Measurements from ENCODE around the gene ZCWPW2. TPM values are rescaled to one million over a fixed set of nuclear protein-coding genes. Genes with fewer than 3 reads are reported as not detected.

Gene ZCWPW2
- total and polyA plus RNA-seq, 4 donors, result 1.5 to 2.1 (median 1.8) TPM

DNA sequence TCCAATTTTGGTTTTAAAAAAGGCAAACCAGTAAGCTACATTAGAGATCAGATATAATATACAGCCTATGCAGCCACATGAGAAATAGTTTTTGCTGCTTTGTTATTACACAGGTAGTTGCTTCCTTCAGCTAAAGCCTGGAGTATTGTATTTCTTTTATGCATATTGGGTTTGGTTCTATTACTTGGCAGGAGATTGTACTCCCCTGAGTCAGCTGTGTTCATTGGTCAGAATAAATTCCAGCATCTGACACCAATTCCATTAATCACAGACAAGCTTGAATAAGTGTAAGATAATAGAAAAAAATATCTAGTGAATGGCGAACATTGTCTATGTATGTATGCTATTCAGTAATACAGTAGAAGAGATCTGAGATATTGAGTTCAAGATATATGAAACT is 26.1 kb upstream of the ZCWPW2 start:
- no CpG with 5 or more reads among the region's 1 CpG for WGBS (ENCODE audit: insufficient coverage)
- no peaks in the 10 kb centered on the region for H3K36me3 ChIP-seq (ENCODE audit: control insufficient read depth, insufficient read depth, low read length)
- no peaks in the 10 kb centered on the region for H3K27me3 ChIP-seq (ENCODE audit: control insufficient read depth, insufficient read depth, low read length)
- no peaks in the 10 kb centered on the region for H3K9me3 ChIP-seq (ENCODE audit: control insufficient read depth, insufficient read depth, low read length)
- H3K27ac ChIP-seq (ENCODE audit: low read depth, low read length), result no peak overlapping the region
- no peak overlapping the region for H3K4me3 ChIP-seq (ENCODE audit: low read depth, low read length)
- no peaks in the 10 kb centered on the region for H3K4me1 ChIP-seq (ENCODE audit: control insufficient read depth, insufficient read depth, low read length)
- no peak for DNase-seq (ENCODE audit: low read depth in 4 of 6, low spot score in 6 of 6)

DNA sequence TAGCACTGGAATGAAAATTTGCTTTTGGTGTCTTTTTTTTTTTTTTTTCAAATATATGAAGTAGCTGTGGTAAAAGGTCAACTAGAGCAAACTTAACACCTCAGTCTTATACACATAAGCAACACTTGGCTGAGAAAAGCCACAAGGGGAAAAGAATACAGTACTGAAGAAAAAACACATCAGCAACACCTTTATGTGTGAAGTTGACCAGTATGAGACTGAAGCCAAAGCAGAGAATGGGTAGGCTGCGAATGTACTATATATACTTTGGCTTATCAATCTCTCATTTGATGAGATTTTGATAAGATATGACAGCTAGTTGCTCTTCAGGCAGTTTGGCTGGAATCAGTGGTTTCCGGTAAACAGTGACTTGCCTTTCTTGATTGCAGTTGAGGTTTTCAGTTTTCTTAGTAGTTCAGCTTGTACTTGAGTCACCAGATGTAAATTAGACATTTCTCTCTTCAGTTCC is 22.0 kb upstream of the ZCWPW2 start:
- DNase-seq (ENCODE audit: low read depth in 4 of 6, low spot score in 6 of 6), result no peak

DNA sequence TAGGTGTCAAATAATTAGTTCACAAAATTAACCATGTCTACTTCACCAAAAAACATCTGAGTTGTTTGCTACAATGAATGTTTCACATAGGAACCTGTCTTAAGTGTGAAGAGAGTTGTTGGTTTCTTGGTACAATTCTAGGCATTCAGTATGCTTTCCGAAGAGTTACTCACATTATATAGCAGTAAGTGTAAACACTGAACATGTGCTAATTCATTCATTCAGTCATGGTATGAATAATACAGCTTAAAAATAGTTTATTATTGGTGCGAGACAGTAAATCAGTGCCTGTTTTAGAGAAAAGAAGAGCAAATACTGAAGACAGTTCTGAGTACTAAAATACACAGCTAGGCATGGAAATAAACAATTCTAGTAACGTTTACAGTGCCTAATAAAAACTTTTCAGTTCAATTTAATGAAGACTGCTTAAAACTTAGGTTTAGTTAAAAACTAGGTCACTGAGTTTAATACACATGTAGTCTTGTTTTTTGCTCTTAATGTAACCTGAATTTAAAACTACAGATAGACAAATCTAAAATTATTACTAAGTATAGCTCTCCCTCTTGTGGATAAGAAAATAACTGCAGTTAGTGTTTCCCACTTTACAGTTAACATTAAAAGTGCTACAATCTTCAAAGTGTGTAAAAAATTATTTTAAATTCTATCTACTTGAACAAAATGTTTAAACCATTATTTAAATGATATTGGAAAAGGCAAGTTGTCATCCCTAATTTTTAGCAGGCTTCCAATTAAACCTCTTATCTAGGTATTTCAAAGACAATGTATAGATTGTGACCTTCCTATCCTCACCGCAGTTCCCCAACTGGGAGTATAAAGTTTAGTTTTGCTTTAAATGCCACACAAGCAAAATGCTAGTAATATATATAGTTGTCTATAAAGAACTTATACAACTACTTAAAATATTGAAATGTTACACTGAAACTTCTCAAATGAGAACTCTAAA is 20.1 kb upstream of the ZCWPW2 start:
- H3K9me3 ChIP-seq (ENCODE audit: control insufficient read depth, insufficient read depth, low read length), result no peaks in the 10 kb centered on the region
- H3K27ac ChIP-seq (ENCODE audit: low read depth, low read length), result no peak overlapping the region
- no peak overlapping the region for H3K4me3 ChIP-seq (ENCODE audit: low read depth, low read length)
- no peaks in the 10 kb centered on the region for H3K27me3 ChIP-seq (ENCODE audit: control insufficient read depth, insufficient read depth, low read length)
- peak in 4 of 6 donors; percentile 23 to 83 (median 52) for DNase-seq (ENCODE audit: low read depth in 4 of 6, low spot score in 6 of 6)
- H3K36me3 ChIP-seq (ENCODE audit: control insufficient read depth, insufficient read depth, low read length), result no peaks in the 10 kb centered on the region
- WGBS (ENCODE audit: insufficient coverage), result no CpG with 5 or more reads among the region's 4 CpGs
- H3K4me1 ChIP-seq (ENCODE audit: control insufficient read depth, insufficient read depth, low read length), result no peaks in the 10 kb centered on the region

More for the DNA sequence above, 22.0 kb upstream of the ZCWPW2 start:
- 100% methylated on average over 1 of the region's 2 CpGs for WGBS (ENCODE audit: insufficient coverage)
- Histone ChIP-seq H3K27me3 (ENCODE audit: control insufficient read depth, insufficient read depth, low read length) (no peaks in the 10 kb centered on the region), H3K4me3 (ENCODE audit: low read depth, low read length) (no peak overlapping the region), H3K9me3 (ENCODE audit: control insufficient read depth, insufficient read depth, low read length) (no peaks in the 10 kb centered on the region), H3K4me1 (ENCODE audit: control insufficient read depth, insufficient read depth, low read length) (no peaks in the 10 kb centered on the region), H3K36me3 (ENCODE audit: control insufficient read depth, insufficient read depth, low read length) (no peaks in the 10 kb centered on the region), H3K27ac (ENCODE audit: low read depth, low read length) (no peak overlapping the region)

DNA sequence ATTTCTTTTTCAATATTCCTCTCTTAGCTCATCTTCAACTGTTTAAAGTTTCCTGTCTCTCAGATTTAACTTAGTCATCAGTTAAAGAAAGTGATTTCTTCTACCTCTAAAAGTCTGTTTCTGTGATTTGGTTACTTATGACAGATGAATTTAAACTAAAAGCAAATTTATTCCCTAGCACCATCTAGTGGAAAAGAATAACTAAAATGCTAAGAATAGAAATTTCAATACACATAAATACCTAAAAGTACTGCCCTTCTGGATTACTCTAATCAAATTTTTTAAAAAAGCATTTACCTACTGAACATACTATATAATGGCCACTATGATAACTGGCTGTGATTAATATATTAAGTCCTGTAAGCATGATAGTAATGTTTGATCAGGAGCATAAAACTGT is 14.0 kb upstream of the ZCWPW2 start:
- Histone ChIP-seq H3K4me1 (ENCODE audit: control insufficient read depth, insufficient read depth, low read length) (no peaks in the 10 kb centered on the region), H3K27me3 (ENCODE audit: control insufficient read depth, insufficient read depth, low read length) (no peaks in the 10 kb centered on the region), H3K4me3 (ENCODE audit: low read depth, low read length) (no peak overlapping the region), H3K9me3 (ENCODE audit: control insufficient read depth, insufficient read depth, low read length) (no peaks in the 10 kb centered on the region), H3K27ac (ENCODE audit: low read depth, low read length) (no peak overlapping the region), H3K36me3 (ENCODE audit: control insufficient read depth, insufficient read depth, low read length) (peaks cover 5% of the 10 kb centered on the region)
- peak in 2 of 6 donors; percentile 10 to 37 for DNase-seq (ENCODE audit: low read depth in 4 of 6, low spot score in 6 of 6)

DNA sequence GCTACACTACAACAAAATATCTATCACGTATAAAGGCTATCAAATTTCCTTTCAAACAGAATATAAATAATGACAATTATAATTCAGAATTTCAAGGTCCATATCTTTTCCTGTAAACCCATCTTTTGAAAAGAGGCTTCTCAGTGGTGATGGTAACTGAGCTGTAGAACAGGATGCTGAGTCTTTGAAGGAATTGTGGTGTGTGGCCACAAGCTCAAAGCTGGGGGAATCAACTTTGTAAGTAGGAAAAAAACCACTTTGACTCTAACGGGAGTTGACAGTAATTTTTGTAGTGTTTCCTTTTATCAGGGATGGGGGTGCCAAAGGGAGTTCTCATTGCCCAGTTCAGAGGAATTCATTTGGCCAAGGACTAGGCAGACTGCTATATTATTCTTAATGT is 13.3 kb upstream of the ZCWPW2 start:
- H3K9me3 ChIP-seq (ENCODE audit: control insufficient read depth, insufficient read depth, low read length), result no peaks in the 10 kb centered on the region
- 71% methylated on average over 1 of the region's 2 CpGs for WGBS (ENCODE audit: insufficient coverage)
- no peaks in the 10 kb centered on the region for H3K4me1 ChIP-seq (ENCODE audit: control insufficient read depth, insufficient read depth, low read length)
- DNase-seq (ENCODE audit: low read depth in 4 of 6, low spot score in 6 of 6), result no peak
- no peak overlapping the region for H3K4me3 ChIP-seq (ENCODE audit: low read depth, low read length)
- peaks cover 5% of the 10 kb centered on the region for H3K36me3 ChIP-seq (ENCODE audit: control insufficient read depth, insufficient read depth, low read length)
- H3K27me3 ChIP-seq (ENCODE audit: control insufficient read depth, insufficient read depth, low read length), result no peaks in the 10 kb centered on the region
- no peak overlapping the region for H3K27ac ChIP-seq (ENCODE audit: low read depth, low read length)

DNA sequence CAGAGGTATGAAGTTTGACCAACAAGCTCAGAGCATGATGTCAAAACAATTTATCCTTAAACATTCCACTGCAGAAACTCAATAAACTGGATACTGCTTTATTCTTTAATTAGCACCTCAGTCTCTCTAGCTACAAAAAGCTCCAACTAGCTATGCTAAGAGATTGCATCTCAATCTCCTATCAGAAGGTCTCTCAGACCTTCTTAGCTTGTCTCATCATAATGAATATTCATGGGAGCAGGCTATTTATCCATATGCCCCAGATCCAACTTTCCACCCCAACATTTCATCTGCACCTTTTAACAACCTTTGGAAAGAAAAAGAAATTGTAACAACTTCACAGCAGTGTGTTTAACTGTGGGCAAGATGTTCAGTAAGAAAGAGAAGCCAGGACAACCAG is 11.3 kb upstream of the ZCWPW2 start:
- no peaks in the 10 kb centered on the region for H3K27me3 ChIP-seq (ENCODE audit: control insufficient read depth, insufficient read depth, low read length)
- no peak overlapping the region for H3K4me3 ChIP-seq (ENCODE audit: low read depth, low read length)
- no peak for DNase-seq (ENCODE audit: low read depth in 4 of 6, low spot score in 6 of 6)
- H3K27ac ChIP-seq (ENCODE audit: low read depth, low read length), result no peak overlapping the region
- peaks cover 5% of the 10 kb centered on the region for H3K36me3 ChIP-seq (ENCODE audit: control insufficient read depth, insufficient read depth, low read length)
- no peaks in the 10 kb centered on the region for H3K9me3 ChIP-seq (ENCODE audit: control insufficient read depth, insufficient read depth, low read length)
- no peaks in the 10 kb centered on the region for H3K4me1 ChIP-seq (ENCODE audit: control insufficient read depth, insufficient read depth, low read length)

DNA sequence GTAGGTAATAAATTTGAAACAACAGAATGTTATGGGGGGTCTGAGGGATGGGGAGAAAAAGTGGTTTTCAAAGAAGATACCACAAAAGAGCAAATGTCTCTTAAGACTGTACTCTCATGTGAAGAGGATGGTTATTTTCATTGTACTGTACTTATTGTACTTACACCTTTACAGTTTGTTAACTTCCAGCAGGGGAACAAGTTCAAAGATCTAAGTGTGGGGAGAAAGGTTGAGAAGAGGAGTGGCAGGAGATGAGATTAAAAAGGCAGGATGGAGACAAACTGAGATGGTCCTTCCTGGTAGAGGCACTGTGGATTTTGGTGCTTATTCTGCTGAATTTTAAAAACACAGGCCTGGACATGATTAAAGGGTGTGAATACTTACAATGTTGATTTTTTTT is 5.4 kb upstream of the ZCWPW2 start:
- Histone ChIP-seq H3K27ac (ENCODE audit: low read depth, low read length) (no peak overlapping the region), H3K4me3 (ENCODE audit: low read depth, low read length) (no peak overlapping the region), H3K36me3 (ENCODE audit: control insufficient read depth, insufficient read depth, low read length) (peaks cover 5% of the 10 kb centered on the region), H3K4me1 (ENCODE audit: control insufficient read depth, insufficient read depth, low read length) (no peaks in the 10 kb centered on the region), H3K27me3 (ENCODE audit: control insufficient read depth, insufficient read depth, low read length) (no peaks in the 10 kb centered on the region), H3K9me3 (ENCODE audit: control insufficient read depth, insufficient read depth, low read length) (no peaks in the 10 kb centered on the region)
- no peak for DNase-seq (ENCODE audit: low read depth in 4 of 6, low spot score in 6 of 6)

DNA sequence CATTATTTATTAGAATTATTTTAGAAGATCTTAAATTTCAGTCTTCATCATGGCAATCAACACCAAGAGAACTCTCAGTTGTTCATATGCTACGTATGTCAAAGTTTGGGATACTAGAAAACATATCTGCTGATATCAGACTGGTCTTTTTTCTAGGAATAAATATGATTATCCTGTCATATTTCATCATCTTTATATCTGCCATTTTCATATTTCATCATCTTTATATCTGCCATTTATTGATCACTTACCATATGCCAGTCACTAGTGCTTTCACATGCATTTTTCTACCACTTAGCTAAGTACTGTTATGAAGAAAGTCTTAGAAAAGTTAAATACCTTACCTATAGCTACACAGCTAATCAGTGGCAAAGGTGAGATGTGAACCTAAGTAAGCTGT is 2.8 kb upstream of the ZCWPW2 start:
- Histone ChIP-seq H3K4me1 (ENCODE audit: control insufficient read depth, insufficient read depth, low read length) (no peaks in the 10 kb centered on the region), H3K36me3 (ENCODE audit: control insufficient read depth, insufficient read depth, low read length) (no peaks in the 10 kb centered on the region), H3K27me3 (ENCODE audit: control insufficient read depth, insufficient read depth, low read length) (no peaks in the 10 kb centered on the region), H3K9me3 (ENCODE audit: control insufficient read depth, insufficient read depth, low read length) (no peaks in the 10 kb centered on the region), H3K27ac (ENCODE audit: low read depth, low read length) (no peak overlapping the region), H3K4me3 (ENCODE audit: low read depth, low read length) (no peak overlapping the region)
- no peak for DNase-seq (ENCODE audit: low read depth in 4 of 6, low spot score in 6 of 6)
- WGBS (ENCODE audit: insufficient coverage), result no CpG with 5 or more reads among the region's 1 CpG

DNA sequence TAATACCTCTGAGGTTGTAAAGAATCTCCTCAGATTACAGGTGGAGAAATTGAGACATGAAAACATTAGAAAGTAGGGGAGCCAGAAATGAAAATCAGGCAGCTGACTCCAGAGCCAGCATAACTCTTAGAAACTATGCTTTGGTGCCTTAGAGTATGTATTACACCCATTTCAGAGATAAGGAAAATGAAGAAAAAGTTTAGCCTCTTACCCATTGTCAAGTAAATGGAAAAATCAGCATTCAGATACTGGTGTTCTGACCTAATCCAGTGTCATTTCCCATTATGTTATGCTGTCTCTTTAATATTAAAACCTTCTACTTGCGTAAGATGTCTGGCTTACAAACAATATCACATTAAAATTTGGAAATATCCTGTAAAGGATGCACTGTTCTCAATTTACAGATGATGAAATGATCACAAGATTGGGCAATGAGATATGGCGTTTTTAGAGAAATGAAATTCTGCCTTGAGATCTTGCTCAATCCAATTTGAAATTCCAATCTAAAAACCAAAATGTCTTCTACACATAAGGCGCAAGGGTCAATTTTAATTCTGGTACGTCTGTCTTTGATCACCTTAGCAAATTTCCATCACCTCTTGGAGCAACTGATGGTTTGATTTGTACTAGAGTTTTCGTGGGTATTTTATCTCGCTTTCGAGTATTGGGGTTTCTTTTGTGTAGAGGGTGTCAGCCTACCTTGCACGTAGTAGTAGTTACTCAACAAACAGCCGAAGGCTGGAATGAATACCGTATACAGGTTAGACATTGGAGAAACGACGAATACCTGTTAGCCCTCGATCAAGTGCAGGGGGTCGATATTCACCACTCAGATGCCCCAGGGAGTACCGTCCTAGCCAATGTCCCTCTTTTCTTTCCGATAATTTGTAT is 902 bp upstream of the ZCWPW2 start:
- no peaks in the 10 kb centered on the region for H3K4me1 ChIP-seq (ENCODE audit: control insufficient read depth, insufficient read depth, low read length)
- no peaks in the 10 kb centered on the region for H3K27me3 ChIP-seq (ENCODE audit: control insufficient read depth, insufficient read depth, low read length)

More for the DNA sequence above, 902 bp upstream of the ZCWPW2 start:
- Histone ChIP-seq H3K27ac (ENCODE audit: low read depth, low read length) (peak overlapping the region; percentile 98), H3K36me3 (ENCODE audit: control insufficient read depth, insufficient read depth, low read length) (no peaks in the 10 kb centered on the region), H3K9me3 (ENCODE audit: control insufficient read depth, insufficient read depth, low read length) (no peaks in the 10 kb centered on the region), H3K4me3 (ENCODE audit: low read depth, low read length) (peak overlapping the region; percentile 97)
- DNase-seq (ENCODE audit: low read depth in 4 of 6, low spot score in 6 of 6), result peak in 2 of 6 donors; percentile 4 to 37
- WGBS (ENCODE audit: insufficient coverage), result 22% methylated on average over 9 of the region's 16 CpGs
